Aorta (tissue), 5 donors: Measurements from ENCODE around the gene SMKR1. TPM values are rescaled to one million over a fixed set of nuclear protein-coding genes. Genes with fewer than 3 reads are reported as not detected.
"Not testable (repeated sequence)": the region's sequence is repeated elsewhere in the genome, so short reads cannot be mapped to it uniquely, and the experiment has no call there.

ENCODE experiments used
- ATAC-seq: fragments of 200-7000 bp; cut with Tn5 transposase; one replicate; pipeline ENCODE4 v1.9.1; 2022; ENCODE audit warnings: moderate library complexity; ENCODE audit not compliant: low FRiP score
- DNase-seq, 2 donors: peaks; one replicate each; pipeline ENCODE4 v3.0.0-alpha.2; 2020
- H3K27ac ChIP-seq, 2 donors: one replicate each; pipeline ENCODE4 v1.5.1; 2013; ENCODE audit warnings: low read length in 2 of 2, mild to moderate bottlenecking in 2 of 2, moderate library complexity in 2 of 2, control low read depth in 1 of 2, inconsistent platforms in 1 of 2, low read depth in 1 of 2
- H3K27me3 ChIP-seq, 2 donors: one replicate each; pipeline ENCODE4 v1.6.1; 2013; ENCODE audit warnings: control low read depth in 1 of 2, low read length in 1 of 2, mild to moderate bottlenecking in 1 of 2, moderate library complexity in 1 of 2; ENCODE audit not compliant: insufficient read depth in 2 of 2, control insufficient read depth in 1 of 2
- H3K36me3 ChIP-seq, 2 donors: one replicate each; pipeline ENCODE4 v1.6.1; 2013; ENCODE audit warnings: control low read depth in 1 of 2, low read length in 1 of 2, mild to moderate bottlenecking in 1 of 2; ENCODE audit not compliant: insufficient read depth in 2 of 2, control insufficient read depth in 1 of 2
- H3K4me1 ChIP-seq, 2 donors: one replicate each; pipeline ENCODE4 v1.6.1; 2013; ENCODE audit warnings: low read length in 2 of 2, control low read depth in 1 of 2, mild to moderate bottlenecking in 1 of 2, moderate library complexity in 1 of 2; ENCODE audit not compliant: insufficient read depth in 2 of 2, control insufficient read depth in 1 of 2
- H3K4me3 ChIP-seq, 2 donors: one replicate each; pipeline ENCODE4 v1.5.1; 2013; ENCODE audit warnings: low read length in 2 of 2, control low read depth in 1 of 2, mild to moderate bottlenecking in 1 of 2
- H3K9me3 ChIP-seq: one replicate; pipeline ENCODE4 v1.6.1; 2013; ENCODE audit warnings: mild to moderate bottlenecking, low read length; ENCODE audit not compliant: control insufficient read depth
- WGBS, 2 donors: extraction: QIAGEN DNeasy Blood & Tissue Kit; methylation state at CpG; one replicate each; pipeline ENCODE4 v1.1.7; 2013; 5-methylcytosine and 5-hydroxymethylcytosine counted together
- intact Hi-C, 2 donors: fragments of 100-400 bp; cut with DNase I; formaldehyde crosslinking; loops; one replicate each; pipeline versions ENCODE4 v1.14.2 to v1.15.0; 2022
- polyA plus RNA-seq, 2 donors: library from polyadenylated mRNA; stranded (reverse); fragments of 200-250 nt; gene quantifications; one replicate each; pipeline ENCODE4 v1.2.3, GENCODE V29; 2013
- total RNA-seq, 2 donors: library from RNA; stranded (reverse); fragmentation: NEBNext Ultra II Directional; extraction: Animal tissue kit (Norgen Biotek cat#: 25700); gene quantifications; one replicate each; pipeline ENCODE4 v1.2.1, GENCODE V29; 2021
- donor health status: healthy with polysubstance abuse.
- donor health status: Bipolar disorder and iron deficiency.
- donor health status: DM: no; HTN: no; CAD: no.
- donor health status: DM: no; HTN: no; CAD: no.
- donor health status: DM: yes; HTN: yes; CAD: no.

SMKR1 gene
- total and polyA plus RNA-seq, 4 donors: 1.6 TPM; not detected in 3

DNA sequence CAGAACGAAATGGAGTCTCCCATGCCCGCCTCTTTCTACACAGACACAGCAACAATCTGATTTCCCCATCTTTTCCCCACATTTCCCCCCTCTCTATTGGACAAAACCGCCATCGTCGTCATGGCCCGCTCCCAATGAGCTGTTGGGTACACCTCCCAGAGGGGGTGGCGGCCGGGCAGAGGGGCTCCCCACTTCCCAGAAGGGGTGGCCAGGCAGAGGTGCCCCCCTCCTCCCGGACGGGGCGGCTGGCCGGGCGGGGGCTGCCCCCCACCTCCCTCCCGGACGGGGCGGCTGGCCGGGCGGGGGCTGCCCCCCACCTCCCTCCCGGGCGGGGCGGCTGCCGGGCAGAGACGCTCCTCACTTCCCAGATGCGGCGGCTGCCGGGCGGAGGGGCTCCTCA, 26.4 kb upstream of the SMKR1 start:
- H3K27ac ChIP-seq, H3K27me3 ChIP-seq, H3K4me1 ChIP-seq, ATAC-seq, H3K36me3 ChIP-seq, H3K4me3 ChIP-seq, intact Hi-C loops, DNase-seq, H3K9me3 ChIP-seq: not testable (repeated sequence)
- 94 to 95% methylated on average over 12 to 27 of the region's 27 CpGs for WGBS, 2 donors

GRCh38 chr7:129476398-129476797, 25.9 kb upstream of the SMKR1 start:
- H3K4me3 ChIP-seq, H3K27ac ChIP-seq, H3K36me3 ChIP-seq, intact Hi-C loops, DNase-seq, H3K9me3 ChIP-seq, ATAC-seq, H3K27me3 ChIP-seq, H3K4me1 ChIP-seq: not testable (repeated sequence)
- WGBS, 2 donors: 95 to 97% methylated on average over 18 to 24 of the region's 27 CpGs

- Histone ChIP-seq H3K4me3 (no peak overlapping the region), H3K4me1 (no peaks in the 10 kb centered on the region)
- ATAC-seq: no peak
Measured at GRCh38 chr7:129479831-129480230, 22.5 kb upstream of the SMKR1 start.

GRCh38 chr7:129480674-129481363, 21.5 kb upstream of the SMKR1 start:
- no peak overlapping the region for H3K4me3 ChIP-seq
- no peaks in the 10 kb centered on the region for H3K36me3 ChIP-seq
- no peak for DNase-seq
- H3K9me3 ChIP-seq: no peaks in the 10 kb centered on the region
- no peaks in the 10 kb centered on the region for H3K4me1 ChIP-seq
- intact Hi-C loops: loop anchor here in 1 of 2 donors (10.0 kb wide), 1 partner anchor 164 kb away; no protein-coding TSS in a partner anchor
- no peak for ATAC-seq
- WGBS, 2 donors: 93% methylated on average over 6 of the region's 6 CpGs
- H3K27ac ChIP-seq: no peak overlapping the region
- H3K27me3 ChIP-seq: no peaks in the 10 kb centered on the region

More at GRCh38 chr7:129479831-129480230, 22.5 kb upstream of the SMKR1 start:
- DNase-seq: no peak
- Histone ChIP-seq H3K36me3 (no peaks in the 10 kb centered on the region), H3K27me3 (no peaks in the 10 kb centered on the region), H3K9me3 (no peaks in the 10 kb centered on the region), H3K27ac (no peak overlapping the region)
- WGBS, 2 donors: 81 to 82% methylated on average over 1 of the region's 1 CpG
- intact Hi-C loops: loop anchor here in 1 of 2 donors (10.0 kb wide), 1 partner anchor 165 kb away; no protein-coding TSS in a partner anchor

DNA sequence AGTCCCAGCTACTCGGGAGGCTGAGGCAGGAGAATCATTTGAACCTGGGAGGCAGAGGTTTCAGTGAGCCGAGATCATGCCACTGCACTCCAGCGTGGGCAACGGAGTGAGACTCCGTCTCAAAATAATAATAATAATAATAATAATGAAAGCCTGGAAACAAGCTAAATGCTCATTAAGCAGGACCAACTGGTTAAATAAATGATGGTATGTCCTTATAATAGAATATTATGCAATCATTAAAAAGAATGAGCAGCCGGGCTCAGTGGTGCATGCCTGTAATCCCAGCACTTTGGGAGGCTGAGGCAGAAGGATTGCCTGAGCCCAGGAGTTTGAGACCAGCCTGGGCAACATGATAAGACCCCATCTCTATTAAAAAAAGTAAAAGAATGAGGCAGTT, 21.0 kb upstream of the SMKR1 start:
- H3K36me3 ChIP-seq, H3K9me3 ChIP-seq, H3K4me1 ChIP-seq, H3K27me3 ChIP-seq, H3K27ac ChIP-seq, H3K4me3 ChIP-seq, ATAC-seq, DNase-seq: not testable (repeated sequence)
- intact Hi-C loops: loop anchor here in 1 of 2 donors (10.0 kb wide), 1 partner anchor 163 kb away; no protein-coding TSS in a partner anchor
- 94 to 98% methylated on average over 6 of the region's 6 CpGs for WGBS, 2 donors

DNA sequence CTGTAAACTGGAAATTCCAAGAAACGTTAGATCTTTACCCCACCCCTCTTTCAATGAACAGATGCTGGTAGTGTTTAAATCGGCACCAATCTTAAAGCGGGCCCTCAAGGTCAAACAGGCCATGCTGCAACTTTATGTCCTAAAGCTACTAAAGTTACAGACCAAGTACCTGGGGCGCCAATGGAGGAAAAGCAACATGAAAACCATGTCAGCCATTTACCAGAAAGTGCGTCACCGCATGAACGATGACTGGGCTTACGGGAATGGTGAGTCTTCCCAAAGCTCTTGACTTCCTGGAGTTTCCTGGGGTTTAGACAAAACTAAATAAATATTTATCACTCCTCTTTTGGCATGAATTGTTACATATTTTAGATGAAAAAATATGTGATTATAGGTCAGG, 19.6 kb upstream of the SMKR1 start:
- intact Hi-C loops: loop anchor here in 1 of 2 donors (10.0 kb wide), 1 partner anchor 162 kb away; no protein-coding TSS in a partner anchor
- Histone ChIP-seq H3K36me3 (no peaks in the 10 kb centered on the region), H3K9me3 (no peaks in the 10 kb centered on the region), H3K27me3 (no peaks in the 10 kb centered on the region), H3K4me1 (no peaks in the 10 kb centered on the region), H3K4me3 (no peak overlapping the region), H3K27ac (no peak overlapping the region)
- DNase-seq (no peak), ATAC-seq (no peak)
- 93 to 94% methylated on average over 8 of the region's 8 CpGs for WGBS, 2 donors

- Histone ChIP-seq H3K4me1 (no peaks in the 10 kb centered on the region), H3K27ac (no peak overlapping the region), H3K9me3 (no peaks in the 10 kb centered on the region), H3K36me3 (no peaks in the 10 kb centered on the region), H3K4me3 (no peak overlapping the region), H3K27me3 (no peaks in the 10 kb centered on the region)
- ATAC-seq: no peak
- 55 to 63% methylated on average over 3 of the region's 3 CpGs for WGBS, 2 donors
- intact Hi-C loops: loop anchor here in 1 of 2 donors (10.0 kb wide), 1 partner anchor 155 kb away; no protein-coding TSS in a partner anchor
- DNase-seq: no peak
Measured at GRCh38 chr7:129489491-129489890, 12.8 kb upstream of the SMKR1 start.

GRCh38 chr7:129492391-129492790, 9.9 kb upstream of the SMKR1 start:
- Histone ChIP-seq H3K27me3 (no peaks in the 10 kb centered on the region), H3K36me3 (no peaks in the 10 kb centered on the region), H3K4me3 (no peak overlapping the region), H3K27ac (no peak overlapping the region), H3K4me1 (no peaks in the 10 kb centered on the region), H3K9me3 (no peaks in the 10 kb centered on the region)
- WGBS, 2 donors: 77 to 83% methylated on average over 2 of the region's 2 CpGs
- intact Hi-C loops: no loop called here
- ATAC-seq (no peak), DNase-seq (no peak)

GRCh38 chr7:129493555-129493954, 8.8 kb upstream of the SMKR1 start:
- Histone ChIP-seq H3K9me3 (no peaks in the 10 kb centered on the region), H3K27me3 (no peaks in the 10 kb centered on the region), H3K27ac (no peak overlapping the region), H3K4me1 (no peaks in the 10 kb centered on the region), H3K36me3 (no peaks in the 10 kb centered on the region), H3K4me3 (no peak overlapping the region)
- intact Hi-C loops: no loop called here
- 84 to 86% methylated on average over 1 of the region's 1 CpG for WGBS, 2 donors
- no peak for DNase-seq
- no peak for ATAC-seq
